Measurements from ENCODE around the gene MAP4K4.

MAP4K4 gene

GRCh38 chr2:101796825-101797600, 99.5 kb downstream of the MAP4K4 start:
- TF ChIP-seq CTCF (IDR thresholded peaks at IDR 0.05; ENCODE audit: extremely low read depth, missing control alignments) = no peak
- no peak for DNase-seq (ENCODE audit: low spot score)

GRCh38 chr2:101801496-101801895, 104.0 kb downstream of the MAP4K4 start:
- DNase-seq (ENCODE audit: low spot score) = no peak
- TF ChIP-seq CTCF (IDR thresholded peaks at IDR 0.05; ENCODE audit: extremely low read depth, missing control alignments) = no peak

GRCh38 chr2:101802329-101802728, 104.8 kb downstream of the MAP4K4 start:
- DNase-seq (ENCODE audit: low spot score) = no peak
- no peak for TF ChIP-seq CTCF (IDR thresholded peaks at IDR 0.05; ENCODE audit: extremely low read depth, missing control alignments)

GRCh38 chr2:101803128-101803527, 105.6 kb downstream of the MAP4K4 start:
- DNase-seq (ENCODE audit: low spot score) = no peak

GRCh38 chr2:101803945-101804696, 106.6 kb downstream of the MAP4K4 start:
- DNase-seq (ENCODE audit: low spot score) = no peak
- no peak for TF ChIP-seq CTCF (IDR thresholded peaks at IDR 0.05; ENCODE audit: extremely low read depth, missing control alignments)

More at GRCh38 chr2:101803128-101803527, 105.6 kb downstream of the MAP4K4 start:
- TF ChIP-seq CTCF (IDR thresholded peaks at IDR 0.05; ENCODE audit: extremely low read depth, missing control alignments) = no peak

GRCh38 chr2:101805152-101806088, 107.9 kb downstream of the MAP4K4 start:
- no peak for DNase-seq (ENCODE audit: low spot score)
- TF ChIP-seq CTCF (IDR thresholded peaks at IDR 0.05; ENCODE audit: extremely low read depth, missing control alignments) = no peak
